ENCODE data around the gene PHACTR1.

PHACTR1 gene

GRCh38 chr6:12716298-12716916, at the start of gene PHACTR1:
Gene PHACTR1 (plus strand): TSS chr6:12716767.
- DNase-seq (ENCODE audit: extremely low read depth, low read depth), result no peak
- TF ChIP-seq CTCF (IDR thresholded peaks at IDR 0.05; ENCODE audit: low read depth, low read length, missing control alignments), result no peak
- H3K4me3 ChIP-seq (replicated peaks; ENCODE audit: low read depth, low read length), result no peak within 1 kb of the TSS

GRCh38 chr6:12666886-12667285, 49.7 kb upstream of the PHACTR1 start:
- no peak for DNase-seq (ENCODE audit: extremely low read depth, low read depth)
- H3K4me3 ChIP-seq (replicated peaks; ENCODE audit: low read depth, low read length), result no peak overlapping the region
- no peak for TF ChIP-seq CTCF (IDR thresholded peaks at IDR 0.05; ENCODE audit: low read depth, low read length, missing control alignments)

- no peak for DNase-seq (ENCODE audit: extremely low read depth, low read depth)
- TF ChIP-seq CTCF (IDR thresholded peaks at IDR 0.05; ENCODE audit: low read depth, low read length, missing control alignments), result no peak
- H3K4me3 ChIP-seq (replicated peaks; ENCODE audit: low read depth, low read length), result no peak overlapping the region
Measured at GRCh38 chr6:12675931-12676330, 40.6 kb upstream of the PHACTR1 start.

GRCh38 chr6:12679341-12679740, 37.2 kb upstream of the PHACTR1 start:
- H3K4me3 ChIP-seq (replicated peaks; ENCODE audit: low read depth, low read length), result no peak overlapping the region
- DNase-seq (ENCODE audit: extremely low read depth, low read depth), result no peak
- no peak for TF ChIP-seq CTCF (IDR thresholded peaks at IDR 0.05; ENCODE audit: low read depth, low read length, missing control alignments)

GRCh38 chr6:12693122-12693521, 23.4 kb upstream of the PHACTR1 start:
- no peak overlapping the region for H3K4me3 ChIP-seq (replicated peaks; ENCODE audit: low read depth, low read length)
- no peak for DNase-seq (ENCODE audit: extremely low read depth, low read depth)
- TF ChIP-seq CTCF (IDR thresholded peaks at IDR 0.05; ENCODE audit: low read depth, low read length, missing control alignments), result no peak

- no peak overlapping the region for H3K4me3 ChIP-seq (replicated peaks; ENCODE audit: low read depth, low read length)
- no peak for TF ChIP-seq CTCF (IDR thresholded peaks at IDR 0.05; ENCODE audit: low read depth, low read length, missing control alignments)
- no peak for DNase-seq (ENCODE audit: extremely low read depth, low read depth)
Measured at GRCh38 chr6:12698298-12698697, 18.3 kb upstream of the PHACTR1 start.

GRCh38 chr6:12704946-12705345, 11.6 kb upstream of the PHACTR1 start:
- no peak for TF ChIP-seq CTCF (IDR thresholded peaks at IDR 0.05; ENCODE audit: low read depth, low read length, missing control alignments)
- no peak overlapping the region for H3K4me3 ChIP-seq (replicated peaks; ENCODE audit: low read depth, low read length)
- no peak for DNase-seq (ENCODE audit: extremely low read depth, low read depth)
